CD4-positive, alpha-beta T cell (primary cell): ENCODE data around the gene RTRAF. TPM values are rescaled to one million over a fixed set of nuclear protein-coding genes. Genes with fewer than 3 reads are reported as not detected.

ENCODE experiments used
- ATAC-seq: fragments of 200-7000 bp; cut with Tn5 transposase; one replicate; pipeline ENCODE4 v1.10.0; 2022; ENCODE audit warnings: mild to moderate bottlenecking; ENCODE audit not compliant: poor library complexity
- CTCF ChIA-PET: fragments of 350-600 bp; sonication (Branson Sonifier 250); formaldehyde crosslinking; loops from one replicate; lab custom pipeline; 2021; ENCODE audit warnings: antibody characterized with exemption, inconsistent platforms; lab: Charles Lee
- POLR2A ChIA-PET: fragments of 350-600 bp; sonication (Branson Sonifier 250); formaldehyde crosslinking; loops from one replicate; lab custom pipeline; 2021; ENCODE audit warnings: antibody characterized with exemption, inconsistent platforms; lab: Charles Lee
- DNase-seq, 14 experiments: peaks; one replicate each; pipeline ENCODE4 v3.0.0-alpha.2; 2013 to 2020; ENCODE audit warnings: mixed read lengths in 2 of 14
- H3K27ac ChIP-seq, 2 donors: one replicate each; pipeline versions ENCODE4 v1.5.1 to v1.7.0; 2013; ENCODE audit warnings: low read length in 2 of 2, low read depth in 1 of 2, mild to moderate bottlenecking in 1 of 2
- H3K27me3 ChIP-seq, 2 experiments: 1 replicate in 1 of 2; 2 replicates in 1 of 2; pipeline versions ENCODE4 v1.6.1 to v1.7.0; 2013; ENCODE audit warnings: low read length in 2 of 2, control low read depth in 1 of 2, mild to moderate bottlenecking in 1 of 2, moderate library complexity in 1 of 2; ENCODE audit not compliant: insufficient read depth in 2 of 2, control insufficient read depth in 1 of 2
- H3K36me3 ChIP-seq: one replicate; pipeline ENCODE4 v1.6.1; 2013; ENCODE audit warnings: low read length, control low read depth; ENCODE audit not compliant: insufficient read depth
- H3K4me1 ChIP-seq: one replicate; pipeline ENCODE4 v1.6.1; 2013; ENCODE audit warnings: low read length, control low read depth; ENCODE audit not compliant: insufficient read depth
- H3K4me3 ChIP-seq: one replicate; pipeline ENCODE4 v1.5.1; 2013; ENCODE audit warnings: mild to moderate bottlenecking, low read length, moderate library complexity
- H3K9me3 ChIP-seq, 2 experiments: 1 replicate in 1 of 2; 2 replicates in 1 of 2; pipeline versions ENCODE4 v1.6.1 to v1.7.0; 2013; ENCODE audit warnings: low read length in 2 of 2, mild to moderate bottlenecking in 2 of 2, control low read depth in 1 of 2, moderate library complexity in 1 of 2; ENCODE audit not compliant: control insufficient read depth in 1 of 2, insufficient read depth in 1 of 2
- H3K27ac Mint-ChIP-seq: one replicate; pipeline ENCODE4 v1.8.0; 2020; ENCODE audit warnings: mixed read lengths
- H3K27me3 Mint-ChIP-seq: one replicate; pipeline ENCODE4 v1.8.0; 2021; ENCODE audit warnings: mixed read lengths
- H3K36me3 Mint-ChIP-seq: one replicate; pipeline ENCODE4 v1.8.0; 2021; ENCODE audit warnings: low read depth, mixed read lengths
- H3K4me1 Mint-ChIP-seq: one replicate; pipeline ENCODE4 v1.8.0; 2021; ENCODE audit warnings: low read depth, mixed read lengths
- H3K4me3 Mint-ChIP-seq: one replicate; pipeline ENCODE4 v1.8.0; 2020; ENCODE audit warnings: mild to moderate bottlenecking, mixed read lengths
- H3K9me3 Mint-ChIP-seq: one replicate; pipeline ENCODE4 v1.8.0; 2020; ENCODE audit warnings: mixed read lengths
- CTCF ChIP-seq: fragments of 200-600 bp; IDR thresholded peaks from one replicate; pipeline ENCODE4 v1.8.0; 2022; ENCODE audit warnings: antibody characterized with exemption, mild to moderate bottlenecking
- intact Hi-C, 2 experiments: fragments of 100-400 bp; cut with DNase I in 1 of 2; cut with micrococcal nuclease in 1 of 2; formaldehyde crosslinking; loops; one replicate each; pipeline versions ENCODE4 v1.15.1 to v1.9.0; 2023 to 2025; cut with DNase I, micrococcal nuclease
- total RNA-seq, 174 experiments: library from RNA in 2 of 174; stranded (reverse) in 2 of 174; gene quantifications; one replicate each; pipeline ENCODE4 v1.2.3 and lab custom pipeline; 2021 to 2026

The RTRAF gene
- total RNA-seq, 2 experiments from 2014 or later, result 155 to 157 TPM

DNA sequence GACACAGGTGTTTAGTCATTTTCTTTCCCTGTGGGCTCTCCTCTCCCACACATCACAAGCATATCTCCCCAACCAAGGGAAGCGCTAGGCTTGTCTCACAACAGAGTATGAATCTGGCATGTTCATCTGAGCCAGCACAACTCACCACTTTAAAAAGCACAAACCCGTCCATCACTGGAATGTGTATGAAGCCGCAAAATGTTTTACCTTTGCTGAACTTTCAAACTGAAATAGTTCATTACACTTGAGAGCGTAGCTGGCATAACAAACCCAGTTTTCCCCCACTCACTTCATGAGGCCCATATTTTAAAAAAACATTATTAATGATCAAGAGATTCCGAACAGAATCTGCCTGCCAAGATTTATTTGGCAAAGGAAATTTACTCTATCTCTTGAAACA lies 63.7 kb downstream of the RTRAF start:
- Mint-ChIP-seq H3K4me1 (no peaks in the 10 kb centered on the region), H3K4me3 (no peak overlapping the region), H3K27ac (no peak overlapping the region), H3K9me3 (no peaks in the 10 kb centered on the region), H3K36me3 (no peaks in the 10 kb centered on the region), H3K27me3 (peaks cover 20% of the 10 kb centered on the region)
- no peak overlapping the region for H3K27ac ChIP-seq
- DNase-seq (no peak), ATAC-seq (no peak)
- ChIA-PET CTCF (no interaction called here), POLR2A (no interaction called here)
- no peaks in the 10 kb centered on the region for H3K36me3 ChIP-seq
- no peak overlapping the region for H3K4me3 ChIP-seq
- peaks cover 2 to 7% of the 10 kb centered on the region in 2 experiments for H3K27me3 ChIP-seq
- intact Hi-C loops, result no loop called here
- TF ChIP-seq CTCF, result no peak
- no peaks in the 10 kb centered on the region for H3K9me3 ChIP-seq
- H3K4me1 ChIP-seq, result no peaks in the 10 kb centered on the region

- Mint-ChIP-seq H3K27me3 (peaks cover 20% of the 10 kb centered on the region), H3K4me1 (no peaks in the 10 kb centered on the region), H3K27ac (no peak overlapping the region), H3K4me3 (no peak overlapping the region), H3K9me3 (no peaks in the 10 kb centered on the region), H3K36me3 (no peaks in the 10 kb centered on the region)
- ChIA-PET CTCF (no interaction called here), POLR2A (no interaction called here)
- Histone ChIP-seq H3K9me3 (no peaks in the 10 kb centered on the region), H3K27ac (no peak overlapping the region), H3K4me3 (no peak overlapping the region), H3K36me3 (no peaks in the 10 kb centered on the region), H3K4me1 (no peaks in the 10 kb centered on the region), H3K27me3 (peaks cover 2 to 7% of the 10 kb centered on the region in 2 experiments)
- intact Hi-C loops, result no loop called here
- ATAC-seq (no peak), DNase-seq (no peak)
- no peak for TF ChIP-seq CTCF
Measured at GRCh38 chr14:52054678-52055077, 65.3 kb downstream of the RTRAF start.

- ChIA-PET CTCF (no interaction called here), POLR2A (no interaction called here)
- peaks cover 2 to 7% of the 10 kb centered on the region in 2 experiments for H3K27me3 ChIP-seq
- H3K9me3 Mint-ChIP-seq, result no peaks in the 10 kb centered on the region
- no peaks in the 10 kb centered on the region for H3K36me3 Mint-ChIP-seq
- H3K4me3 ChIP-seq, result no peak overlapping the region
- no peaks in the 10 kb centered on the region for H3K4me1 Mint-ChIP-seq
- peaks cover 20% of the 10 kb centered on the region for H3K27me3 Mint-ChIP-seq
- no peak overlapping the region for H3K27ac ChIP-seq
- ATAC-seq, result no peak
- intact Hi-C loops, result no loop called here
- H3K4me3 Mint-ChIP-seq, result no peak overlapping the region
- no peaks in the 10 kb centered on the region for H3K4me1 ChIP-seq
- no peak overlapping the region for H3K27ac Mint-ChIP-seq
- H3K36me3 ChIP-seq, result no peaks in the 10 kb centered on the region
- H3K9me3 ChIP-seq, result no peaks in the 10 kb centered on the region
- no peak for TF ChIP-seq CTCF
- DNase-seq, result no peak
Measured at GRCh38 chr14:52055167-52055566, 65.8 kb downstream of the RTRAF start.
